Mesenchymal stem cell (in vitro differentiated cells and primary cell): ENCODE measurements around the gene ZNF729.

ENCODE experiments used
- DNase-seq: peaks from one replicate; pipeline ENCODE4 v3.0.0-alpha.2; 2013
- H2AFZ ChIP-seq: one replicate; pipeline ENCODE4 v1.6.1; 2013; ENCODE audit warnings: low read depth, mild to moderate bottlenecking, control low read depth, inconsistent platforms, low read length, moderate library complexity
- H2AK5ac ChIP-seq: 2 replicates; pipeline ENCODE4 v1.6.1; 2013; ENCODE audit warnings: low read length, moderate library complexity, mild to moderate bottlenecking, inconsistent platforms; ENCODE audit not compliant: severe bottlenecking
- H2BK120ac ChIP-seq: one replicate; pipeline ENCODE4 v1.6.1; 2013; ENCODE audit warnings: low read depth, mild to moderate bottlenecking, inconsistent platforms, low read length, moderate library complexity
- H2BK12ac ChIP-seq, 2 experiments: one replicate each; pipeline ENCODE4 v1.6.1; 2013; ENCODE audit warnings: inconsistent platforms in 2 of 2, low read length in 2 of 2, mild to moderate bottlenecking in 2 of 2, moderate library complexity in 2 of 2, control low read depth in 1 of 2
- H2BK15ac ChIP-seq: one replicate; pipeline ENCODE4 v1.6.1; 2013; ENCODE audit warnings: mild to moderate bottlenecking, low read depth, inconsistent platforms; ENCODE audit not compliant: poor library complexity, severe bottlenecking
- H2BK5ac ChIP-seq: 2 replicates; pipeline ENCODE4 v1.6.1; 2013; ENCODE audit warnings: low read depth, mild to moderate bottlenecking, low read length, control low read depth, inconsistent platforms; ENCODE audit not compliant: poor library complexity, severe bottlenecking
- H3K14ac ChIP-seq, 2 experiments: one replicate each; pipeline ENCODE4 v1.6.1; 2013; ENCODE audit warnings: inconsistent platforms in 2 of 2, low read length in 2 of 2, control low read depth in 1 of 2, mild to moderate bottlenecking in 1 of 2, moderate library complexity in 1 of 2
- H3K18ac ChIP-seq, 2 experiments: one replicate each; pipeline ENCODE4 v1.6.1; 2013; ENCODE audit warnings: inconsistent platforms in 2 of 2, low read length in 2 of 2, control low read depth in 1 of 2, low read depth in 1 of 2, mild to moderate bottlenecking in 1 of 2
- H3K23ac ChIP-seq, 2 experiments: one replicate each; pipeline ENCODE4 v1.6.1; 2013; ENCODE audit warnings: inconsistent platforms in 2 of 2, low read length in 2 of 2, mild to moderate bottlenecking in 2 of 2, moderate library complexity in 2 of 2, control low read depth in 1 of 2
- H3K27ac ChIP-seq: 2 replicates; pipeline ENCODE4 v1.5.1; 2013; ENCODE audit warnings: mild to moderate bottlenecking, moderate library complexity, low read length, control low read depth, inconsistent platforms; ENCODE audit not compliant: poor library complexity, severe bottlenecking
- H3K27me3 ChIP-seq, 2 experiments: 2 replicates each; pipeline versions ENCODE4 v1.6.1 to v1.7.0; 2013; ENCODE audit warnings: low read length in 2 of 2, mild to moderate bottlenecking in 2 of 2, moderate library complexity in 2 of 2, control low read depth in 1 of 2, inconsistent platforms in 1 of 2; ENCODE audit not compliant: control insufficient read depth in 1 of 2, insufficient read depth in 1 of 2
- H3K36me3 ChIP-seq, 2 experiments: 2 replicates each; pipeline versions ENCODE4 v1.6.1 to v1.7.0; 2013; ENCODE audit warnings: low read length in 2 of 2, control low read depth in 1 of 2, inconsistent platforms in 1 of 2, low read depth in 1 of 2, mild to moderate bottlenecking in 1 of 2; ENCODE audit not compliant: insufficient read depth in 2 of 2, control insufficient read depth in 1 of 2
- H3K4ac ChIP-seq, 2 experiments: one replicate each; pipeline ENCODE4 v1.6.1; 2013; ENCODE audit warnings: inconsistent platforms in 2 of 2, low read length in 2 of 2, mild to moderate bottlenecking in 2 of 2, moderate library complexity in 2 of 2, control low read depth in 1 of 2, low read depth in 1 of 2
- H3K4me1 ChIP-seq: 2 replicates; pipeline ENCODE4 v1.6.1; 2013; ENCODE audit warnings: low read depth, low read length, control low read depth; ENCODE audit not compliant: control insufficient read depth, insufficient read depth
- H3K4me2 ChIP-seq: 2 replicates; pipeline ENCODE4 v1.6.1; 2013; ENCODE audit warnings: low read length, mild to moderate bottlenecking, inconsistent platforms; ENCODE audit not compliant: poor library complexity, severe bottlenecking
- H3K4me3 ChIP-seq, 2 experiments: 2 replicates each; pipeline versions ENCODE4 v1.5.1 to v1.7.0; 2013; ENCODE audit warnings: low read length in 2 of 2, mild to moderate bottlenecking in 2 of 2, control low read depth in 1 of 2, low read depth in 1 of 2; ENCODE audit not compliant: insufficient read depth in 1 of 2
- H3K79me1 ChIP-seq: replicated peaks from 2 replicates; pipeline ENCODE4 v1.6.1; 2013; ENCODE audit warnings: mild to moderate bottlenecking, control low read depth, low read length, inconsistent platforms; ENCODE audit not compliant: poor library complexity, severe bottlenecking
- H3K9ac ChIP-seq: 2 replicates; pipeline ENCODE4 v1.7.0; 2013; ENCODE audit warnings: mild to moderate bottlenecking, low read length, moderate library complexity
- H3K9me3 ChIP-seq: 2 replicates; pipeline ENCODE4 v1.7.0; 2013; ENCODE audit warnings: mild to moderate bottlenecking, low read length; ENCODE audit not compliant: control insufficient read depth
- H4K8ac ChIP-seq: one replicate; pipeline ENCODE4 v1.6.1; 2013; ENCODE audit warnings: inconsistent platforms, mild to moderate bottlenecking, low read length, moderate library complexity
- H4K91ac ChIP-seq: one replicate; pipeline ENCODE4 v1.6.1; 2013; ENCODE audit warnings: mild to moderate bottlenecking, low read length, inconsistent platforms
- WGBS: methylation state at CpG from one replicate; pipeline ENCODE4 v1.1.7; 2013; ENCODE audit warnings: mixed read lengths; 5-methylcytosine and 5-hydroxymethylcytosine counted together

Gene ZNF729

GRCh38 chr19:22326219-22326618, 40.0 kb downstream of the ZNF729 start:
- H3K79me1 ChIP-seq = no peaks in the 10 kb centered on the region

GRCh38 chr19:22327321-22327720, 41.1 kb downstream of the ZNF729 start:
- no peak overlapping the region for H3K4me3 ChIP-seq
- no peaks in the 10 kb centered on the region for H3K4me1 ChIP-seq
- no peak overlapping the region for H3K4me2 ChIP-seq
- no peak overlapping the region for H2BK12ac ChIP-seq
- H2BK15ac ChIP-seq = no peak overlapping the region
- H3K9ac ChIP-seq = no peak overlapping the region
- H3K79me1 ChIP-seq = no peaks in the 10 kb centered on the region
- DNase-seq = no peak
- no peak overlapping the region for H3K23ac ChIP-seq
- no peak overlapping the region for H2AK5ac ChIP-seq
- WGBS = 34% methylated on average over 3 of the region's 3 CpGs
- no peak overlapping the region for H3K14ac ChIP-seq
- no peak overlapping the region for H4K8ac ChIP-seq
- no peak overlapping the region for H3K27ac ChIP-seq
- H2AFZ ChIP-seq = no peak overlapping the region
- H3K9me3 ChIP-seq = peaks cover 90% of the 10 kb centered on the region
- no peaks in the 10 kb centered on the region for H3K36me3 ChIP-seq
- no peak overlapping the region for H2BK120ac ChIP-seq
- H3K4ac ChIP-seq = no peak overlapping the region
- no peaks in the 10 kb centered on the region for H3K27me3 ChIP-seq
- H3K18ac ChIP-seq = no peak overlapping the region
- H4K91ac ChIP-seq = no peak overlapping the region
- no peak overlapping the region for H2BK5ac ChIP-seq

More at GRCh38 chr19:22326219-22326618, 40.0 kb downstream of the ZNF729 start:
- H3K18ac ChIP-seq = no peak overlapping the region
- H2AK5ac ChIP-seq = no peak overlapping the region
- no peak overlapping the region for H4K8ac ChIP-seq
- no peaks in the 10 kb centered on the region for H3K36me3 ChIP-seq
- no peaks in the 10 kb centered on the region for H3K27me3 ChIP-seq
- no peak for DNase-seq
- no peak overlapping the region for H3K4me2 ChIP-seq
- no peaks in the 10 kb centered on the region for H3K4me1 ChIP-seq
- H3K4ac ChIP-seq = no peak overlapping the region
- H3K9ac ChIP-seq = no peak overlapping the region
- H3K14ac ChIP-seq = no peak overlapping the region
- no peak overlapping the region for H3K23ac ChIP-seq
- peaks cover 79% of the 10 kb centered on the region for H3K9me3 ChIP-seq
- H2BK120ac ChIP-seq = no peak overlapping the region
- peak overlapping the region in 1 of 2 experiments; percentile 13 for H3K4me3 ChIP-seq
- no peak overlapping the region for H2BK5ac ChIP-seq
- no peak overlapping the region for H2BK12ac ChIP-seq
- H2BK15ac ChIP-seq = no peak overlapping the region
- WGBS = 44% methylated on average over 4 of the region's 4 CpGs
- no peak overlapping the region for H3K27ac ChIP-seq
- no peak overlapping the region for H2AFZ ChIP-seq
- no peak overlapping the region for H4K91ac ChIP-seq

GRCh38 chr19:22331521-22331920, 45.3 kb downstream of the ZNF729 start:
- 59% methylated on average over 3 of the region's 3 CpGs for WGBS
- Histone ChIP-seq H3K23ac (no peak overlapping the region), H3K4ac (no peak overlapping the region), H4K8ac (no peak overlapping the region), H3K14ac (no peak overlapping the region), H3K27me3 (no peaks in the 10 kb centered on the region), H3K9ac (no peak overlapping the region), H3K18ac (no peak overlapping the region), H3K36me3 (no peaks in the 10 kb centered on the region), H2BK12ac (no peak overlapping the region), H2BK120ac (no peak overlapping the region), H3K4me2 (no peak overlapping the region), H4K91ac (no peak overlapping the region), H2AK5ac (no peak overlapping the region), H3K4me3 (no peak overlapping the region), H2BK15ac (no peak overlapping the region), H2AFZ (no peak overlapping the region), H3K79me1 (no peaks in the 10 kb centered on the region), H3K4me1 (no peaks in the 10 kb centered on the region), H3K27ac (no peak overlapping the region), H3K9me3 (peaks cover 80% of the 10 kb centered on the region), H2BK5ac (no peak overlapping the region)
- no peak for DNase-seq

GRCh38 chr19:22332924-22333323, 46.7 kb downstream of the ZNF729 start:
- H2BK12ac ChIP-seq = no peak overlapping the region
- H3K9me3 ChIP-seq = peaks cover 67% of the 10 kb centered on the region
- no peak overlapping the region for H3K27ac ChIP-seq
- DNase-seq = no peak
- H3K4me3 ChIP-seq = no peak overlapping the region
- no peak overlapping the region for H3K23ac ChIP-seq
- H2BK120ac ChIP-seq = no peak overlapping the region
- H3K9ac ChIP-seq = no peak overlapping the region
- no peak overlapping the region for H3K4me2 ChIP-seq
- no peak overlapping the region for H2BK5ac ChIP-seq
- no peak overlapping the region for H4K8ac ChIP-seq
- no peak overlapping the region for H3K4ac ChIP-seq
- H3K18ac ChIP-seq = no peak overlapping the region
- no peaks in the 10 kb centered on the region for H3K27me3 ChIP-seq
- no peak overlapping the region for H2BK15ac ChIP-seq
- H3K14ac ChIP-seq = no peak overlapping the region
- no peak overlapping the region for H2AK5ac ChIP-seq
- no peaks in the 10 kb centered on the region for H3K4me1 ChIP-seq
- H3K79me1 ChIP-seq = no peaks in the 10 kb centered on the region
- no peak overlapping the region for H2AFZ ChIP-seq
- H3K36me3 ChIP-seq = no peaks in the 10 kb centered on the region
- H4K91ac ChIP-seq = no peak overlapping the region
